GM12878 (cell line): ENCODE data around the gene CDHR4.

Source experiments
- BRCA1 ChIP-seq: IDR thresholded peaks from 2 replicates; pipeline ENCODE4 v1.6.1; 2011; ENCODE audit warnings: low read depth, low read length, improper control_type of control experiment
- CHD2 ChIP-seq: IDR thresholded peaks from 2 replicates; pipeline ENCODE4 v1.6.1; 2011; ENCODE audit warnings: low read depth, low read length, improper control_type of control experiment, borderline replicate concordance
- EZH2 ChIP-seq: IDR thresholded peaks from 2 replicates; pipeline ENCODE4 v1.6.1; 2012; ENCODE audit warnings: low read depth, mild to moderate bottlenecking, control low read depth, inconsistent platforms, low read length, borderline replicate concordance; ENCODE audit not compliant: control insufficient read depth
- MEF2B ChIP-seq: fragments of 450-650 bp; IDR thresholded peaks from 2 replicates; pipeline ENCODE4 v1.6.1; 2018; ENCODE audit warnings: mild to moderate bottlenecking, moderate library complexity; ENCODE audit not compliant: partially characterized antibody, poor library complexity, severe bottlenecking
- NFIC ChIP-seq: IDR thresholded peaks from 2 replicates; pipeline ENCODE4 v1.6.1; 2012; ENCODE audit warnings: low read depth, mild to moderate bottlenecking, inconsistent platforms, low read length, moderate library complexity
- TF ChIP-seq, protein P1 (sequence below): fragments of 450-650 bp; IDR thresholded peaks from 2 replicates; pipeline ENCODE4 v1.6.1; 2017; ENCODE audit warnings: mild to moderate bottlenecking

DNA sequence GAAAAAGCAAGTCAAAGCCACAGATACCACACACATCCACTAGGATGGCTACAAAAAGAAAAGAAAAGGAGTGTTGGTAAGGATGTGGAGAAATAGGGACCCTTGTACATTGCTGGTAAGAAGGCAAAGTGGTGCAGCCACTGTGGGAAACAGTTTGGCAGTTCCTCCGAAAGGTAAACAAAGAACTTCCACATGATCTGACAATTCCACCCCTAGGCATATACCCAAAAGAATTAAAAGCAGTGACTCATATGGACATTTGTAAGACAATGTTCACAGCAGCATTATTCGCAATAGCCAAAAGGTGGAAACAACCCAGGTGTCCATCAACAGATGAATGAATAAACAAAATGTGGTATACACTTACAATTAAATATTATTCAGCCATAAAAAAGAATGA, 53.7 kb downstream of the CDHR4 start:
- TF ChIP-seq CHD2 = no peak
- no peak for TF ChIP-seq EZH2
- TF ChIP-seq, protein P1, sequence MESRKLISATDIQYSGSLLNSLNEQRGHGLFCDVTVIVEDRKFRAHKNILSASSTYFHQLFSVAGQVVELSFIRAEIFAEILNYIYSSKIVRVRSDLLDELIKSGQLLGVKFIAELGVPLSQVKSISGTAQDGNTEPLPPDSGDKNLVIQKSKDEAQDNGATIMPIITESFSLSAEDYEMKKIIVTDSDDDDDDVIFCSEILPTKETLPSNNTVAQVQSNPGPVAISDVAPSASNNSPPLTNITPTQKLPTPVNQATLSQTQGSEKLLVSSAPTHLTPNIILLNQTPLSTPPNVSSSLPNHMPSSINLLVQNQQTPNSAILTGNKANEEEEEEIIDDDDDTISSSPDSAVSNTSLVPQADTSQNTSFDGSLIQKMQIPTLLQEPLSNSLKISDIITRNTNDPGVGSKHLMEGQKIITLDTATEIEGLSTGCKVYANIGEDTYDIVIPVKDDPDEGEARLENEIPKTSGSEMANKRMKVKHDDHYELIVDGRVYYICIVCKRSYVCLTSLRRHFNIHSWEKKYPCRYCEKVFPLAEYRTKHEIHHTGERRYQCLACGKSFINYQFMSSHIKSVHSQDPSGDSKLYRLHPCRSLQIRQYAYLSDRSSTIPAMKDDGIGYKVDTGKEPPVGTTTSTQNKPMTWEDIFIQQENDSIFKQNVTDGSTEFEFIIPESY = no peak
- no peak for TF ChIP-seq MEF2B
- TF ChIP-seq BRCA1 = no peak
- no peak for TF ChIP-seq NFIC
